GM21447 (cell line): Measurements from ENCODE around the gene CLPSL1.

ENCODE experiments used
- ATAC-seq: cut with Tn5 transposase; IDR thresholded peaks from one replicate; pipeline ENCODE4 v1.9.1; 2021; ENCODE audit not compliant: unreplicated experiment

The CLPSL1 gene

GRCh38 chr6:35795453-35796071, 14.7 kb downstream of the CLPSL1 start:
- no peak for ATAC-seq

- no peak for ATAC-seq
These were observed 15.4 kb downstream of the CLPSL1 start for GRCh38 chr6:35796236-35796635.

GRCh38 chr6:35797837-35798526, 17.2 kb downstream of the CLPSL1 start:
- no peak for ATAC-seq

- no peak for ATAC-seq
These were observed 17.9 kb downstream of the CLPSL1 start for GRCh38 chr6:35798706-35799105.

- no peak for ATAC-seq
These were observed 20.3 kb downstream of the CLPSL1 start for GRCh38 chr6:35801148-35801547.

- no peak for ATAC-seq
These were observed 24.3 kb downstream of the CLPSL1 start, which contains the start of gene LHFPL5 for GRCh38 chr6:35804996-35805736. Gene LHFPL5, plus strand, starts transcription at chr6:35805352. Its CDS starts 319 bp downstream, at chr6:35805671.

GRCh38 chr6:35808688-35809087, 27.9 kb downstream of the CLPSL1 start:
- no peak for ATAC-seq

GRCh38 chr6:35809809-35810208, 29.0 kb downstream of the CLPSL1 start:
- no peak for ATAC-seq

- no peak for ATAC-seq
These were observed 30.3 kb downstream of the CLPSL1 start for GRCh38 chr6:35810971-35811698.

GRCh38 chr6:35811699-35811995, 30.8 kb downstream of the CLPSL1 start:
- ATAC-seq = no peak

- no peak for ATAC-seq
These were observed 36.7 kb downstream of the CLPSL1 start for GRCh38 chr6:35817515-35817914.

GRCh38 chr6:35823601-35824000, 42.8 kb downstream of the CLPSL1 start:
- no peak for ATAC-seq

GRCh38 chr6:35824552-35825192, 43.9 kb downstream of the CLPSL1 start:
- no peak for ATAC-seq

- no peak for ATAC-seq
These were observed 48.5 kb downstream of the CLPSL1 start for GRCh38 chr6:35829306-35829705.

- no peak for ATAC-seq
These were observed 50.6 kb downstream of the CLPSL1 start for GRCh38 chr6:35831257-35832007.

- no peak for ATAC-seq
These were observed 52.7 kb downstream of the CLPSL1 start for GRCh38 chr6:35833536-35833935.
